Suppressor macrophage treated with lipopolysaccharide for 1 hour (primary cell): Measurements from ENCODE around the gene FAM3D.
A peak's percentile ranks its signal among the peaks of the same experiment; 100 is the strongest.

Source experiments
- DNase-seq, 3 donors: peaks; one replicate each; pipeline ENCODE4 v3.0.0-alpha.2; 2020 to 2022

Gene FAM3D

GRCh38 chr3:58588030-58588614 lies 78.5 kb downstream of the FAM3D start:
- DNase-seq: peak in 2 of 3 donors; percentile 32 to 42

GRCh38 chr3:58586776-58587192 lies 79.8 kb downstream of the FAM3D start:
- DNase-seq: no peak

GRCh38 chr3:58585994-58586393 lies 80.6 kb downstream of the FAM3D start:
- DNase-seq: no peak

GRCh38 chr3:58585005-58585786 lies 81.4 kb downstream of the FAM3D start:
- peak; percentile 82 to 92 (median 85) for DNase-seq

- DNase-seq: no peak
Observed at GRCh38 chr3:58584690-58585004, 81.9 kb downstream of the FAM3D start.
